Measurements from ENCODE around the gene SLN. TPM values are rescaled to one million over a fixed set of nuclear protein-coding genes. Genes with fewer than 3 reads are reported as not detected.
A peak's percentile ranks its signal among the peaks of the same experiment; 100 is the strongest.
"Not testable (repeated sequence)": the region's sequence is repeated elsewhere in the genome, so short reads cannot be mapped to it uniquely, and the experiment has no call there.

The SLN gene
- 1 to 10 TPM in 1 of 4 donors, not detected in 3; 2.7 TPM for total RNA-seq

- H3K36me3 ChIP-seq = no peaks in the 10 kb centered on the region
- no peaks in the 10 kb centered on the region for H3K27me3 ChIP-seq
- H3K4me3 ChIP-seq = no peak within 1 kb of the TSS
- H3K9me3 ChIP-seq = no peaks in the 10 kb centered on the region
- no peak within 1 kb of the TSS for H3K27ac ChIP-seq
- TF ChIP-seq CTCF (IDR thresholded peaks at IDR 0.05) = no peak
- no peak for TF ChIP-seq POLR2A (IDR thresholded peaks at IDR 0.05)
- no peak for ATAC-seq
- peaks cover 0 to 5% (median 0%) of the 10 kb centered on the region in 3 donors for H3K4me1 ChIP-seq
- 48 to 55% methylated on average over 10 to 12 of the region's 12 CpGs for WGBS, 2 donors (ENCODE audit: low coverage in 1 of 2)
Observed at GRCh38 chr11:107711861-107712755, at the start of gene SLN. Gene SLN, minus strand, starts transcription at chr11:107712056.

- H3K27ac ChIP-seq, H3K27me3 ChIP-seq, ATAC-seq, H3K4me1 ChIP-seq, H3K9me3 ChIP-seq, H3K36me3 ChIP-seq, H3K4me3 ChIP-seq: not testable (repeated sequence)
- WGBS, 2 donors (ENCODE audit: low coverage in 1 of 2) = 90% methylated on average over 2 of the region's 7 CpGs; no CpG with 5 or more reads in 1 of the 2 donors
Observed at GRCh38 chr11:107758719-107759355, 47.0 kb upstream of the SLN start.

GRCh38 chr11:107757661-107758060 is 45.8 kb upstream of the SLN start:
- Histone ChIP-seq H3K4me1 (peaks cover 0 to 8% (median 0%) of the 10 kb centered on the region in 3 donors), H3K27me3 (no peaks in the 10 kb centered on the region), H3K36me3 (no peaks in the 10 kb centered on the region), H3K4me3 (no peak overlapping the region), H3K27ac (no peak overlapping the region), H3K9me3 (no peaks in the 10 kb centered on the region)
- TF ChIP-seq POLR2A (IDR thresholded peaks at IDR 0.05) (no peak), EP300 (IDR thresholded peaks at IDR 0.05) (no peak)
- 100% methylated on average over 1 of the region's 1 CpG; no CpG with 5 or more reads in 1 of the 2 donors for WGBS, 2 donors (ENCODE audit: low coverage in 1 of 2)
- ATAC-seq = no peak

- Histone ChIP-seq H3K9me3 (no peaks in the 10 kb centered on the region), H3K4me1 (peaks cover 0 to 12% (median 0%) of the 10 kb centered on the region in 3 donors), H3K27ac (no peak overlapping the region), H3K4me3 (no peak overlapping the region), H3K27me3 (no peaks in the 10 kb centered on the region), H3K36me3 (no peaks in the 10 kb centered on the region)
- TF ChIP-seq POLR2A (IDR thresholded peaks at IDR 0.05) (no peak), CTCF (IDR thresholded peaks at IDR 0.05) (no peak), EP300 (IDR thresholded peaks at IDR 0.05) (no peak), POLR2AphosphoS5 (IDR thresholded peaks at IDR 0.05) (no peak)
- WGBS, 2 donors (ENCODE audit: low coverage in 1 of 2) = 71 to 100% methylated on average over 1 of the region's 1 CpG
- ATAC-seq = no peak
Observed at GRCh38 chr11:107756553-107756952, 44.7 kb upstream of the SLN start.

- no peak for ATAC-seq
- no peaks in the 10 kb centered on the region for H3K36me3 ChIP-seq
- peak overlapping the region in 1 of 4 donors; percentile 35 for H3K27ac ChIP-seq
- TF ChIP-seq CTCF (IDR thresholded peaks at IDR 0.05) (no peak), POLR2AphosphoS5 (IDR thresholded peaks at IDR 0.05) (no peak), POLR2A (IDR thresholded peaks at IDR 0.05) (no peak), EP300 (IDR thresholded peaks at IDR 0.05) (no peak)
- H3K9me3 ChIP-seq = no peaks in the 10 kb centered on the region
- H3K4me3 ChIP-seq = no peak overlapping the region
- peaks cover 0 to 12% (median 0%) of the 10 kb centered on the region in 3 donors for H3K4me1 ChIP-seq
- no peaks in the 10 kb centered on the region for H3K27me3 ChIP-seq
- WGBS, 2 donors (ENCODE audit: low coverage in 1 of 2) = 18 to 41% methylated on average over 2 of the region's 2 CpGs
Observed at GRCh38 chr11:107752949-107753822, 41.3 kb upstream of the SLN start.
